CD4-positive, alpha-beta T cell (primary cell): ENCODE measurements around the gene TNFAIP1. TPM values are rescaled to one million over a fixed set of nuclear protein-coding genes. Genes with fewer than 3 reads are reported as not detected.
A peak's percentile ranks its signal among the peaks of the same experiment; 100 is the strongest.
"Not testable (repeated sequence)": the region's sequence is repeated elsewhere in the genome, so short reads cannot be mapped to it uniquely, and the experiment has no call there.

Source experiments
- ATAC-seq: fragments of 200-7000 bp; cut with Tn5 transposase; one replicate; pipeline ENCODE4 v1.10.0; 2022; ENCODE audit warnings: mild to moderate bottlenecking; ENCODE audit not compliant: poor library complexity
- CTCF ChIA-PET: fragments of 350-600 bp; sonication (Branson Sonifier 250); formaldehyde crosslinking; loops from one replicate; lab custom pipeline; 2021; ENCODE audit warnings: antibody characterized with exemption, inconsistent platforms; lab: Charles Lee
- POLR2A ChIA-PET: fragments of 350-600 bp; sonication (Branson Sonifier 250); formaldehyde crosslinking; loops from one replicate; lab custom pipeline; 2021; ENCODE audit warnings: antibody characterized with exemption, inconsistent platforms; lab: Charles Lee
- DNase-seq, 14 experiments: peaks; one replicate each; pipeline ENCODE4 v3.0.0-alpha.2; 2013 to 2020; ENCODE audit warnings: mixed read lengths in 2 of 14
- H3K27ac ChIP-seq, 2 donors: one replicate each; pipeline versions ENCODE4 v1.5.1 to v1.7.0; 2013; ENCODE audit warnings: low read length in 2 of 2, low read depth in 1 of 2, mild to moderate bottlenecking in 1 of 2
- H3K27me3 ChIP-seq, 2 experiments: 1 replicate in 1 of 2; 2 replicates in 1 of 2; pipeline versions ENCODE4 v1.6.1 to v1.7.0; 2013; ENCODE audit warnings: low read length in 2 of 2, control low read depth in 1 of 2, mild to moderate bottlenecking in 1 of 2, moderate library complexity in 1 of 2; ENCODE audit not compliant: insufficient read depth in 2 of 2, control insufficient read depth in 1 of 2
- H3K36me3 ChIP-seq: one replicate; pipeline ENCODE4 v1.6.1; 2013; ENCODE audit warnings: low read length, control low read depth; ENCODE audit not compliant: insufficient read depth
- H3K4me1 ChIP-seq: one replicate; pipeline ENCODE4 v1.6.1; 2013; ENCODE audit warnings: low read length, control low read depth; ENCODE audit not compliant: insufficient read depth
- H3K4me3 ChIP-seq: one replicate; pipeline ENCODE4 v1.5.1; 2013; ENCODE audit warnings: mild to moderate bottlenecking, low read length, moderate library complexity
- H3K9me3 ChIP-seq, 2 experiments: 1 replicate in 1 of 2; 2 replicates in 1 of 2; pipeline versions ENCODE4 v1.6.1 to v1.7.0; 2013; ENCODE audit warnings: low read length in 2 of 2, mild to moderate bottlenecking in 2 of 2, control low read depth in 1 of 2, moderate library complexity in 1 of 2; ENCODE audit not compliant: control insufficient read depth in 1 of 2, insufficient read depth in 1 of 2
- H3K27ac Mint-ChIP-seq: one replicate; pipeline ENCODE4 v1.8.0; 2020; ENCODE audit warnings: mixed read lengths
- H3K27me3 Mint-ChIP-seq: one replicate; pipeline ENCODE4 v1.8.0; 2021; ENCODE audit warnings: mixed read lengths
- H3K36me3 Mint-ChIP-seq: one replicate; pipeline ENCODE4 v1.8.0; 2021; ENCODE audit warnings: low read depth, mixed read lengths
- H3K4me1 Mint-ChIP-seq: one replicate; pipeline ENCODE4 v1.8.0; 2021; ENCODE audit warnings: low read depth, mixed read lengths
- H3K4me3 Mint-ChIP-seq: one replicate; pipeline ENCODE4 v1.8.0; 2020; ENCODE audit warnings: mild to moderate bottlenecking, mixed read lengths
- H3K9me3 Mint-ChIP-seq: one replicate; pipeline ENCODE4 v1.8.0; 2020; ENCODE audit warnings: mixed read lengths
- CTCF ChIP-seq: fragments of 200-600 bp; IDR thresholded peaks from one replicate; pipeline ENCODE4 v1.8.0; 2022; ENCODE audit warnings: antibody characterized with exemption, mild to moderate bottlenecking
- intact Hi-C, 2 experiments: fragments of 100-400 bp; cut with DNase I in 1 of 2; cut with micrococcal nuclease in 1 of 2; formaldehyde crosslinking; loops; one replicate each; pipeline versions ENCODE4 v1.15.1 to v1.9.0; 2023 to 2025; cut with DNase I, micrococcal nuclease
- total RNA-seq, 174 experiments: library from RNA in 2 of 174; stranded (reverse) in 2 of 174; gene quantifications; one replicate each; pipeline ENCODE4 v1.2.3 and lab custom pipeline; 2021 to 2026

The TNFAIP1 gene
- total RNA-seq, 2 experiments from 2014 or later = 9.5 to 12.1 TPM

- no peak overlapping the region for H3K4me3 ChIP-seq
- no peak for ATAC-seq
- DNase-seq = no peak
- no peaks in the 10 kb centered on the region for H3K9me3 ChIP-seq
- no peak overlapping the region for H3K27ac Mint-ChIP-seq
- CTCF ChIA-PET = no interaction called here
- no peak for TF ChIP-seq CTCF
- H3K27ac ChIP-seq = no peak overlapping the region
- H3K36me3 Mint-ChIP-seq = no peaks in the 10 kb centered on the region
- no peak overlapping the region for H3K4me3 Mint-ChIP-seq
- intact Hi-C loops = no loop called here
- H3K27me3 Mint-ChIP-seq = peaks cover 28% of the 10 kb centered on the region
- H3K36me3 ChIP-seq = no peaks in the 10 kb centered on the region
- H3K4me1 Mint-ChIP-seq = no peaks in the 10 kb centered on the region
- no peaks in the 10 kb centered on the region for H3K9me3 Mint-ChIP-seq
- H3K27me3 ChIP-seq = no peaks in the 10 kb centered on the region
- no peaks in the 10 kb centered on the region for H3K4me1 ChIP-seq
- POLR2A ChIA-PET = no interaction called here
These were observed 44.9 kb upstream of the TNFAIP1 start for GRCh38 chr17:28290703-28291102.

- no peak overlapping the region for H3K27ac Mint-ChIP-seq
- intact Hi-C loops = no loop called here
- H3K4me1 ChIP-seq = no peaks in the 10 kb centered on the region
- H3K9me3 ChIP-seq = no peaks in the 10 kb centered on the region
- H3K36me3 Mint-ChIP-seq = no peaks in the 10 kb centered on the region
- no peak for TF ChIP-seq CTCF
- H3K36me3 ChIP-seq = no peaks in the 10 kb centered on the region
- H3K27me3 Mint-ChIP-seq = peaks cover 32% of the 10 kb centered on the region
- H3K4me1 Mint-ChIP-seq = no peaks in the 10 kb centered on the region
- POLR2A ChIA-PET = no interaction called here
- no peak for ATAC-seq
- DNase-seq = no peak
- H3K27me3 ChIP-seq = no peaks in the 10 kb centered on the region
- no peak overlapping the region for H3K4me3 ChIP-seq
- no peak overlapping the region for H3K4me3 Mint-ChIP-seq
- CTCF ChIA-PET = no interaction called here
- no peaks in the 10 kb centered on the region for H3K9me3 Mint-ChIP-seq
- H3K27ac ChIP-seq = no peak overlapping the region
These were observed 43.7 kb upstream of the TNFAIP1 start for GRCh38 chr17:28291780-28292330.

GRCh38 chr17:28292878-28293277 is 42.7 kb upstream of the TNFAIP1 start:
- ATAC-seq, H3K27ac ChIP-seq, H3K27ac Mint-ChIP-seq, H3K9me3 Mint-ChIP-seq, H3K4me3 ChIP-seq, H3K27me3 ChIP-seq, H3K9me3 ChIP-seq, DNase-seq, H3K36me3 ChIP-seq, intact Hi-C loops, H3K4me1 ChIP-seq, H3K4me3 Mint-ChIP-seq, CTCF ChIA-PET, H3K36me3 Mint-ChIP-seq, H3K4me1 Mint-ChIP-seq, POLR2A ChIA-PET: not testable (repeated sequence)
- peaks cover 33% of the 10 kb centered on the region for H3K27me3 Mint-ChIP-seq

- H3K27me3 ChIP-seq = no peaks in the 10 kb centered on the region
- Mint-ChIP-seq H3K36me3 (no peaks in the 10 kb centered on the region), H3K9me3 (no peaks in the 10 kb centered on the region), H3K4me1 (no peaks in the 10 kb centered on the region), H3K27me3 (peaks cover 33% of the 10 kb centered on the region), H3K4me3 (no peak overlapping the region), H3K27ac (no peak overlapping the region)
- ChIA-PET CTCF (no interaction called here), POLR2A (no interaction called here)
- ATAC-seq = no peak
- H3K4me3 ChIP-seq = no peak overlapping the region
- H3K4me1 ChIP-seq = no peaks in the 10 kb centered on the region
- TF ChIP-seq CTCF = no peak
- peak in 2 of 14 experiments; percentile 13 to 21 for DNase-seq
- no peaks in the 10 kb centered on the region for H3K9me3 ChIP-seq
- no peaks in the 10 kb centered on the region for H3K36me3 ChIP-seq
- no peak overlapping the region for H3K27ac ChIP-seq
- intact Hi-C loops = no loop called here
These were observed 41.6 kb upstream of the TNFAIP1 start for GRCh38 chr17:28293994-28294393.
